Ammon's horn (tissue), 1 donor: ENCODE measurements around the gene NLGN2.
A peak's percentile ranks its signal among the peaks of the same experiment; 100 is the strongest.

Source experiments
- DNase-seq: peaks from one replicate; pipeline ENCODE4 v3.0.0-alpha.2; 2016; ENCODE audit warnings: low spot score

NLGN2 gene

GRCh38 chr17:7414837-7415236 lies 7.2 kb downstream of the NLGN2 start:
- DNase-seq, result no peak

- no peak for DNase-seq
These were observed 8.1 kb downstream of the NLGN2 start for GRCh38 chr17:7415784-7416183.

GRCh38 chr17:7416323-7416722 lies 8.7 kb downstream of the NLGN2 start:
- DNase-seq, result no peak

- no peak for DNase-seq
These were observed 9.5 kb downstream of the NLGN2 start for GRCh38 chr17:7417056-7417655.

GRCh38 chr17:7418472-7419152 lies 11.0 kb downstream of the NLGN2 start:
- DNase-seq, result no peak

- no peak for DNase-seq
These were observed 12.4 kb downstream of the NLGN2 start, which contains the start of gene SPEM1 for GRCh38 chr17:7419819-7420610. SPEM1 (plus strand) TSS chr17:7420324; CDS start chr17:7420385, 61 bp downstream.

GRCh38 chr17:7421186-7421585 lies 13.5 kb downstream of the NLGN2 start:
- no peak for DNase-seq

GRCh38 chr17:7423679-7424078 lies 16.0 kb downstream of the NLGN2 start:
- DNase-seq, result no peak

- no peak for DNase-seq
These were observed 17.7 kb downstream of the NLGN2 start, which contains the start of gene SPEM2 for GRCh38 chr17:7425316-7425715. SPEM2 (plus strand) TSS chr17:7425616; CDS start chr17:7425689, 73 bp downstream.

- DNase-seq, result no peak
These were observed 18.1 kb downstream of the NLGN2 start for GRCh38 chr17:7425756-7426155.

GRCh38 chr17:7426203-7426863 lies 18.7 kb downstream of the NLGN2 start:
- no peak for DNase-seq

GRCh38 chr17:7426896-7427489 lies 19.3 kb downstream of the NLGN2 start:
- no peak for DNase-seq

GRCh38 chr17:7427549-7427948 lies 19.9 kb downstream of the NLGN2 start:
- no peak for DNase-seq

GRCh38 chr17:7428557-7428956 lies 20.9 kb downstream of the NLGN2 start, which contains the start of gene SPEM3:
SPEM3 (plus strand) TSS chr17:7428857; CDS start chr17:7428903, 46 bp downstream.
- DNase-seq, result no peak

- DNase-seq, result no peak
These were observed 22.1 kb downstream of the NLGN2 start for GRCh38 chr17:7429722-7430121.

GRCh38 chr17:7431231-7431630 lies 23.6 kb downstream of the NLGN2 start:
- no peak for DNase-seq

GRCh38 chr17:7432296-7432695 lies 24.7 kb downstream of the NLGN2 start:
- DNase-seq, result no peak

GRCh38 chr17:7435676-7436555 lies 28.3 kb downstream of the NLGN2 start:
- no peak for DNase-seq

- peak; percentile 81 for DNase-seq
These were observed 29.1 kb downstream of the NLGN2 start for GRCh38 chr17:7436556-7437368.

GRCh38 chr17:7437369-7437863 lies 29.8 kb downstream of the NLGN2 start:
- DNase-seq, result no peak
